GM18502 (cell line): Measurements from ENCODE around the gene PSIP1.
"Not testable (repeated sequence)": the region's sequence is repeated elsewhere in the genome, so short reads cannot be mapped to it uniquely, and the experiment has no call there.

Experiments used
- ATAC-seq: cut with Tn5 transposase; IDR thresholded peaks from one replicate; pipeline ENCODE4 v1.9.1; 2021; ENCODE audit warnings: mild to moderate bottlenecking; ENCODE audit not compliant: unreplicated experiment, poor library complexity

The PSIP1 gene

GRCh38 chr9:15510789-15511575 lies at the start of gene PSIP1:
Gene PSIP1, minus strand, starts transcription at chr9:15510970. Its CDS starts 782 bp downstream, at chr9:15510188.
- peak; percentile 81 for ATAC-seq

GRCh38 chr9:15553528-15553898 lies 42.7 kb upstream of the PSIP1 start:
- ATAC-seq: peak; percentile 31

DNA sequence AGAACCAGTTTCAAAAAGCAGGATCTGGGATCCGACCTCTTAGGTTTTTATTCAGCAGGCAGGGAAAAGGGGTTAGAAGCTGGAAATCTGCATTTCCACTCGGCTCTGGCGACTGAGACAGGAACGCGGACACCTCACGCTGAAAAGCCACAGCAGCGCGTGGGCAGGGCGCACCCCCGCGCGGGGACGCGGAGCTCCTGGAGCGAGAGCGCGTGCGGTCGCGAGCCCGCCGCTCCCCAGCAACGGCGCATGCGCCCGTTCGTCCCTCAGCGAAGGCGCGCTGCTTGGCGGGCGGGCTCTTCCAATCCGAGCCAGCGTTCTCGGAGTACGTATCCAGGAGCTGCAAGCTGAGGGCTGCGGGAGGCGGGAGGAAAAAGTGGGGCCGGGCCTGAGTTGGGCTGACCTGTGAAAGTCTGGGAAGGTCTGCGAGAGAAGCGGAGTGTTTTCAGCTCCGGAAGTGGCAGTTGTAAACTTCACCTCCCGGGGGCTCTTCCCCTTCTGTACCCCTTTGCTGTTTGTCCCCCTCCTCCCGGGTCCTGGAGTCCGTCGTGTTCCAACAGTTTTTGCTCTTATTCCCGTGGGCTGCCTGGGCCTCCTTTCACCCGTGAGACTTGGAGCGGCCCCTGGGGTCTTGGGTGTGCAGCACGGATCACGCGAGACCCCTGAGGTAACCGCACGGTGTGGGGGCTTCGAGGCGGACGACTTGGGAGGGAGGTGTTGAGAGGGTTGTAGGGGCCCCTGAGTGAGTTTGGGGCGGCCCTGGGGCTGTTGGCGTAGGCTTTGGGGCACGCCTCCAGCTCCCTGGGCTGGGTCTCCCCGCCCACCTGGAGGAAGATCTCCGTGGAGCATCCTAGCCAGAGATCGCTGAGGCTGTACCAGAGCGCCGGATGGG lies 42.1 kb upstream of the PSIP1 start, which contains the start of gene CCDC171:
TSS of gene CCDC171 (plus strand) at position 408 of the 892 bp plus-strand sequence. CDS start 11,046 bp downstream, outside the sequence.
- ATAC-seq: peak; percentile 77

GRCh38 chr9:15549611-15550010 lies 38.8 kb upstream of the PSIP1 start:
- no peak for ATAC-seq

- no peak for ATAC-seq
Measured at GRCh38 chr9:15543047-15543813, 32.5 kb upstream of the PSIP1 start.

- ATAC-seq: no peak
Measured at GRCh38 chr9:15542624-15543023, 31.9 kb upstream of the PSIP1 start.

GRCh38 chr9:15541872-15542271 lies 31.1 kb upstream of the PSIP1 start:
- ATAC-seq: no peak

DNA sequence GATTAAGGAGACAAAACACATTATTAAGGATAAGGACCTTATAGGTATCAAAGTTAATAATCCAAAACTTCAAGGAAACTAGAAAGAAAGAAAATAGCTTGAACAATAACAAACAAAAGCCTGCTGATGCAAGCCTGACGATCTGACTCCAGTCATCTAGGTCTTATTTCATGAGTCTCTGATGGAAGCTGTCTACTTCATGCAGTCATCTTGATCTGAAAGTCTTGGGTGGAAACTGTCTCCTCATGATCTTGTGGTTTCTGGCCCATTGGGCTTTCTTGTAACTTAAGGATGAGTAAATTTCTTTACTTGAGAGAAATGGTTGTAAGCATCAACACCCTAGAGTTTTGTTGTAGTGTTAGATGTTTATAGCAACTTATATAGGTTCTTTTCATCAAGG lies 20.6 kb upstream of the PSIP1 start:
- peak; percentile 38 for ATAC-seq

DNA sequence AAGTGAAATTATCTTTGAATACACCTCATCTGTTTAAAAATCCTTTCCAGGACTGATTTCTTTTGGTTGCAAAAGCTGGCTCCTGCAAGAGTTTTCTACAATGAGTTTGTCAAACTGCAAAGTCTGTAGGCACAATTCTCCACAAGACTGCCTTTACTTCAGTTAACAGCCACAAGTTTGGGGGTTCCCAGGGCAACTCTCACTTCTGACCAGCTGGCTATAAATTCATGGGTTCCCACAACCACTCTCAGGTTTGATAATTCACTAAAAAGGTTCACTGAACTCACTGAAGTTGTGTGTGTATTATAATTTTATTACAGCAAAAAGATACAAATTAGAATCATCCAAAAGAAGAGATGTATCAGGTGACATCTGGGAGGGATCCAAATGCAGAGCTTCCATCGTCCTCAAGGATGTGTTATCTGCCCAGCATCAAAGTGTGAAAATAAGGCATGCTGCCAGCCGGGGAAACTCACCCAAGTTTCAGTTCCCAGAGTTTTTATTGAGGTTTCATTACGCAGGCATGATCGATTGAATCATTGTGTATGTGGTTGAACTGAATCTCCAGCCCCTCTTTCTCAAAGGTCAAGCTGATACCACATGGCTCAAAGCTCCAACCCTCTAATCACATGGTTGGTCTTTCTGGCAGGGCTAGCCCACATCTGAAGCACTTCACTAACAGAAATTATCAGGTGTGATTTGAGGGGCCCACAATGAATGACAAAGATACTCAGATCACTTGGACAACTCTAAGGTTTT lies 19.0 kb upstream of the PSIP1 start:
- ATAC-seq: peak; percentile 88

DNA sequence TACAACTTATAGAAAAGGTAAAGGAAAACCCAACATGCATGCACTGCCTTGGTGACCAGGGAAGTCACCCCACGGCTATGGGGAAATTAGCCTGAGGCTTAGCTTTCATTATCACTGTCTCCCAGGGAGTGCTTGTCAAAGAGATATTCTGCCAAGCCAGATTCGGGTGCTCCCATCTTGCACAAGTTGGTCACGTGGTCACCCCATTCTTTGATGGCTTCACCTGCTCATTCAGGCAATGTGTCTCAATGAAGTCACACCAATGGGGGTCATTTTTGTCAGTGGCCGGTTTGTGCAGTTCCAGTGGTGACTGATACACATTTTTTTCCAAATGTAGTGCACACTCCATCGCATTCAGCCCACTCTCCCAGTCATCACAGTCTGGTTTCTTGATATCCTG lies 16.3 kb upstream of the PSIP1 start:
- not testable (repeated sequence) for ATAC-seq

GRCh38 chr9:15525958-15526357 lies 15.2 kb upstream of the PSIP1 start:
- ATAC-seq: no peak

DNA sequence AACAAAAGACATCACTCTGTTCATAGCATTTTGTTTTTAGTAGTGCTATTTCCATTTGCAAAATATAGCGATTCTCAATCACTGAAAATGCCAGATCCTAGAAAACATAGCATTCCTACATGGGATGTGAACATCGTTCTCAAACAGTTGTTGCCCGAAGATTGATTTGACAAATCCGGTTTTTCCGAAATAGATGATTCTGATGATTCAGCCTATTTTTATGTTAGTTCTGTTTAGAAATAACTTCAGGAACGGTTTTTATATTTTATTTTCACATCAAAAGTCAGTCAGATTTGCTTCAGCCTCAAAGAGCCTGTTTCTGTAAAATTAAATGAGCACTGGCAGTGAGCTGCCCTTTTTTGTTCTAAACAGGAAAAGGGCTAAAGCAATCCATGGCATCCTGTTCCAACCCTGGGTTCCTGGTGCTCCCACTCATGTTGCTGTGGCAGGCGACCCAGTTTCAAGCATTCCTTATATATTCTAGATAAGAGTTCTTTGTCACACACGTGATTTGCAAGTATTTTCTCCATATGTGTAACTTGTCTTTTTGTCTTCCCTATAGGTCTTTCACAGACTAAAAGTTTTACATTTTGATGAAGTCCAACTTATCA lies 14.2 kb upstream of the PSIP1 start:
- no peak for ATAC-seq

DNA sequence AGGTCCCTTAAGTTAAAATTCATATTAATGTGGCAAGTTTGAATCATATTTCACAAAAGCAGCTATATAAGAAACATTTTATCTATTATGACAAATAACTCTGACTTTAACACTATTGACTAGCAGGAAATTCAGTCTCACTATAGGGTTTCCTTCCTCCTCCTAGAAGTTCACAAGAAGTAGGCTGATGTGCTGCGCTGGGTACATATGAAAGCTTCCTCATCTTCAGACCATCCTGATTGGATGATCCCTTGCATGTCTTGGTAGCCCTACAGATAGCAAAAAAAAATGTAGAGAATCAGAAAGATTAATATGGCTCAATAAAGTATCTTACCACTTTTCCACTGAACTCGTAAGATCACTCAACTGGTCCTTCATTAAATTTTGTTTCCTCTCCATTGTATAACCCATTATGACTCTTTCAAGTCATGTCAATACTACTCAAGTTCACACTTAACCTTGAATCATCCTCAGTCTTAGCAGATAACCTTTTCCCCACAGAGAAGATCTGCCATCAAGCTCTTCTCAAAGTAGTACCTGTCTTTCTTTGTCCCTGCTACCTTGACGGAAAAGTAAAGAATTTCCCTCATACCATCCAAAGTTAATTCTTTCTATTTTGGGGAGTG lies 11.5 kb upstream of the PSIP1 start:
- no peak for ATAC-seq

DNA sequence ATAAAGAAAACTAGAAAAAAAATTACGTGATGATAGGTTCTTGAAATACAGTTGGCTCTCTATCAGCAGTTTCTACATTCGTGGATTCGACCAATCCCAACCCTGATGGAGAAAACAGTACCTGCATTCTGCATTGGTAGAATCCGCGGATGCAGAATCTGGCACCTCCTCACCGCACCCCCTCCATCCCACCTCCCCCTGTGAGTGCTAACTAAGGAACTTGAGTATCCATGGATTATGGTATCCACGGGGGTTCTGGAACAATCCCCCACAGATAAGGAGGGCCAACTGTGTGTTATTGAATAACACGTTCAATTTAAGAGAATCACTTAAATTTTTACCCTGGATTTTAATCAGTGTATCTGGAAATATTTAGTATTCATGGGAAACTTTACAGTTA lies 10.5 kb upstream of the PSIP1 start:
- no peak for ATAC-seq

- no peak for ATAC-seq
Measured at GRCh38 chr9:15519831-15520230, 9.1 kb upstream of the PSIP1 start.

DNA sequence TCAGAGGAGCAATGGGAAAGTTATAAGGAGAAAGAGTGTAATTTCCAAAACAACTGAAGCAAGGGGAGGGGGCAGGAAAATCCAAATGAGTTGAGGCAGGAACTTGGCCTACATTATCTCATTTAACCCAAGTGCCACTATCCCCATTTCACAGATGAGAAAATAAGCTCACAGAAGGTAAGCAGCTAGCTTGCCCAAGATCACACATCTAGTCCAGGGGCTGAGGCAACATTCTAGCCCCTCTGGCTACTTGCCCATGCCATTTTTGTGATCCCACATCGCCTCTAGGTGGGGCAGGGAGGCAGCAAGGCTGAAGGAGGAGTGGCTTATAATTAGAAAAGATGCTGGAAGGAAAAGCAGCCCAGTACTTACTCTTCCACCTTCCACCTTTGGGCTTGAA lies 2.6 kb upstream of the PSIP1 start:
- no peak for ATAC-seq

- ATAC-seq: no peak
Measured at GRCh38 chr9:15512889-15513288, 2.1 kb upstream of the PSIP1 start.

GRCh38 chr9:15512204-15512603 lies 1.4 kb upstream of the PSIP1 start:
- no peak for ATAC-seq
